Activated effector memory CD4-positive, alpha-beta T cell treated with anti-CD3 and anti-CD28 coated beads, Interleukin-2, amount 50 U/mL, for 16 hours (primary cell): ENCODE data around the gene COL20A1.

Source experiments
- DNase-seq: peaks from one replicate; pipeline ENCODE4 v3.0.0-alpha.2; 2020

The COL20A1 gene

DNA sequence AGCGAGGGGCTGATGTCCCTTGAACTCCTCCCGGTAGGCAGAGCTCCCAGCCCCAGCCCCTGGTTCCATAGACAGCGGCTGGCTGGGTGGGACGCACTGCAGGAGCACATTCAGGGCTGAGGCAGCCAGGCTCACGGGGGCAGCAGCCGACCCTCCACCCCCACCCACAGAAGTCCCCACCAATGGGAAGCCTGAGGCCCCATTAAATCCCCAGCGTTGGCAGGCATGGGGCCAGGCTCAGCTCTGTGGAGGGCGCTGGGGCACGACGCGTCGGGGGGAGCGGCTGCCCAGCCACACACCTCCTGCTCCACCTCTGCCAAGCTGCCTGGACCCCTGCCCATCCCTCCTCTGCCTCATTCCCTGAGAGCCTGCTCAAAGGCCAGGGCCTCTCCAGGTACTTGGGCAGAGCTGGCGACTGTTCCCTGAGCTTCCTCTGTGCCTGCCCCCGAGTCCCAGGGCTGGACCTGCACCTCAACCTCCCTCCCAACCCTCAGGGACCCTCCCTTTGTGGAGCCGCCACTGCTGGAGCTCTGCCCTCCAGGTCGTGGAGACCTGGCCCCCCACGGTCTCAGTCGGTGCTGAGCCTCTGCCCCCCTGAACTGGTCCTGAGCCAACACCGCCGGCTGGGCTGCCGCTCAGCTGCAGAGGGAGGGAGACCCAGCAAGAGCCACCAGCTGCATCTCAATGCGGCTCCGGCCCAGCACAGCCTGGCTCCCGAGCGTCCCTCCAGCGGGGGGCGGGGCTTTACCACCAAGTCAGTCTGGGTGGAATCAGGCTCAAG, 59.0 kb downstream of the COL20A1 start:
- no peak for DNase-seq

DNA sequence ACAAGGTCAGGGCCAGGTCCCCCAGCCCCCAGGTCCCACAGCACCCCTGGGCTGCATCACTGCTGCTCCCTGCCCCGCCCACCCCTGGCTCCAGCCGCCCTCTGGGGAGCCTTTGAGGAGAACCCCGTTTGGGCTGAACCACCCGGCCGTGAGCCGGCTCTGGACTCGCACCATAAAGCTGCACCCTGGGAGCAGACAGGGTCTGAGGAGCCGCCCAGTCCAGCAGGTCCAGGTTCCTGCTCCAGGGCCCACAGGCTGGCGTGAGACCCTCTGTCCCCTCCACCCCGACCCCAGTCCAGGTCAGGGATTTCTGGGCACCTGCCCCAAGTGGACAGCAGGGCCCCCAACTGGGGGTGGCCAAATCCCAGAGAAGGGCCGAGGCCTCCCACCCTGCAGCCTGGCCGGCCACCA, 59.8 kb downstream of the COL20A1 start:
- no peak for DNase-seq

DNA sequence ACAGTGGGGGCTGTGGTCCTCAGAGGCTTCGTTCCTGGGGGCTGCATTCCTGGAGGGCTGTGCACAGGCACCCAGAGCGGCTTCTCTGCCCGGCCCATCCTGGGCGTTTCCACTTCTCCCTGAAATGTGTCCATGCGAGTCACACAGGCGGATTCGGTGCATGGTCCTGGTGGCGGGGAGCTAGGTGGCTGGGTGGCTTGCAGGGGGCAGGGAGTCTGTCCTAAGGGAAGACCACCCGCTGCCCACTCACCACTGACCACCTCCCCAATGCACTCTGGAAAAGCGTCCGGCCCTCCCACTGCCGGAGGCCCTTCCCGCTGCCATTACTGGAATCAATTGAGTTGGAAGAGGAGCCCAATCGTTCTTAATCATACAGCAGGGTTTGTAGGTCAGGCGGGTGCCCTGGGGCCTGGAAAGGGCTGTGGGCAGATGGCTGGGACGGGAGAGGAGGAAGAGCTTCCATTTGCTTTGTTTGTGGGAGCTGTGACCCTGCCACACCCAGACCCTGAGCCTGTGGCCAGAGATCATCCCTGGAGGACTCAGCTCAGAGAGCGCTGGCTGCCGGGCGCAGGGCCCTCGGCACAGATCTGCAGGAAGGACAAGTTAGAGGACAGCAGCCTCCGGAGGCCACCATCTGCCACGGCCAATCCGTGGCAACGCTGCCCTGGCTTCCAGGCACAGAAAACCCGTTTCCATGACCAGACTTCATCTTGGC, 61.8 kb downstream of the COL20A1 start:
- no peak for DNase-seq

DNA sequence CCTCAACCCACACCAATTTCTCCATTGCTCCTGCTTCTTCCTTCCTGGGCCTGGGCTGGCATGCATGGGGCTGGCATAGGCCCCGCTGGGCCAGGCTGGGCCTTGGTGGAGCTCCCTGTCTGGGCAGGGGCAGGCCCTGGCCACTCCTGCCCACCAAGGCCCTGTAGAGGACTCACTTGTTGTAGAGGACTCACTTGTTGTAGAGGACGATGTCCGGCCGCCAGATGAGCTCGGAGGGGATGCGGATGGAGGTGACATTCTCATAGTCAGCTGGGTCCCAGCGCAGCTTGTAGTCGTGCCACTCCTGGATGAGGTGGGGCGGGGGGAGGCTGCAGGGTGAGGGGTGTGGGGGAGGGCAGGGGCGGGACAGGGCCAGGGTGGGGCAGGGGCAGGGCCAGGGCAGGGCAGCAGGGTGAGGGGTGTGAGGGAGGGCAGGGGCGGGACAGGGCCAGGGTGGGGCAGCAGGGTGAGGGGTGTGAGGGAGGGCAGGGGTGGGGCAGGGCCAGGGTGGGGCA, 62.9 kb downstream of the COL20A1 start:
- no peak for DNase-seq

DNA sequence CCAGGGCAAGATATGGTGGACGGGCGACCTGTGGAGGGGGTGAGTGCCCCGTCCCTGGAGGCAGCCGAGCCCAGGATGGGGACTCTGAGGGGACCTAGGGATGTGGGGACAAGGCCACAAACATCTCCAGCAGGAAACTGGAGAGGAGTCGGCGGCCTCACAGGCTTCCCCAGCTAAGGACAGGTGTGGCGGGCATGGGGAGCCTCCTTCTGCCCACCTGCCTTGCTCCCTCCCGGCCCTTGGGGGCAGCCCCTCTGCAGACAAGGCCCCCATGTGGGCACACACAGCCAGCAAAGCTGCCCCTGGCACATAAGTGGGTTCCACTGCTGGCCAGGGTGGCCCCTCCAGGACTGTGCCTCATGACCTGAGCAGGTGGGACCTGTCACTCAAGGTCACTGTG, 63.5 kb downstream of the COL20A1 start:
- no peak for DNase-seq

DNA sequence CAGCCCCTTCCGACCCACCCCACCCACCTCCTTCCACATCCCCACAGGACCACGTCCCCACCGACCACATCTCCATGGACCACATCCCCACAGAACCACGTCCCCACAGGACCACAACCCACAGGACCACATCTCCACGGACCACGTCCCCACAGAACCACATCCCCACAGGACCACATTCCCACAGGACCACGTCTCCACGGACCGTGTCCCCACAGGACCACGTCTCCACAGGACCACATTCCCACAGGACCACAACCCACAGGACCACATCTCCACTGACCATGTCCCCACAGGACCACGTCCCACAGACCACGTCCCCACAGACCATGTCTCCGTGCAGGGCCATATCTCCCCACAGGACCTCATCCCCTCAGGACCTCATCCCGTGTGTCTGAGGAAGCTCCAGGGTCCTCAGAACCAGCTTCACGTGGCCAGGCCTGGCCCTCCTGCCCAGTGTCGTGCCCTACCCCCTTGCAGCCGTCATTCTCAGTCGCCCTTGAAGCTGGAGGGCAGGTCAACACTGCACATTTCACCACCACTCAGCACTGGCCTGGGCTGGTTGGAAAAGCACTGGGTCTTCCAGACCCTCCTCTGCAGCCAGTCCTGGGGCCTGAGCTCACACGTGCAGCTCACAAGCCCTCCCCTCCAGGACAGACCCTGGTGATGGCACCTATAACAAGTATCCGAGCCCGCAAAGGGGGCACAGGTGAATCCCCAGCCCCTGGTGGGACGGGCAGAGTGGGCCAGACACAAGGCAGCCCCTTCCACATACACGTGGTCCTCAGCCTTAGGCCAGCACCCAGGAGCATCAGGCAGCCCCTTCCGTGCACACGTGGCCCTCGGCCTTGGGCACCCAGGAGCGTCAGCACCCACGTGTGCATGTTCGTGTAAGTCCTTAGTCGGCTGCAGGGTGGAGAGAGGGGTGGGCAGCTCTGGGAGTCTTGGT, 64.2 kb downstream of the COL20A1 start:
- no peak for DNase-seq

DNA sequence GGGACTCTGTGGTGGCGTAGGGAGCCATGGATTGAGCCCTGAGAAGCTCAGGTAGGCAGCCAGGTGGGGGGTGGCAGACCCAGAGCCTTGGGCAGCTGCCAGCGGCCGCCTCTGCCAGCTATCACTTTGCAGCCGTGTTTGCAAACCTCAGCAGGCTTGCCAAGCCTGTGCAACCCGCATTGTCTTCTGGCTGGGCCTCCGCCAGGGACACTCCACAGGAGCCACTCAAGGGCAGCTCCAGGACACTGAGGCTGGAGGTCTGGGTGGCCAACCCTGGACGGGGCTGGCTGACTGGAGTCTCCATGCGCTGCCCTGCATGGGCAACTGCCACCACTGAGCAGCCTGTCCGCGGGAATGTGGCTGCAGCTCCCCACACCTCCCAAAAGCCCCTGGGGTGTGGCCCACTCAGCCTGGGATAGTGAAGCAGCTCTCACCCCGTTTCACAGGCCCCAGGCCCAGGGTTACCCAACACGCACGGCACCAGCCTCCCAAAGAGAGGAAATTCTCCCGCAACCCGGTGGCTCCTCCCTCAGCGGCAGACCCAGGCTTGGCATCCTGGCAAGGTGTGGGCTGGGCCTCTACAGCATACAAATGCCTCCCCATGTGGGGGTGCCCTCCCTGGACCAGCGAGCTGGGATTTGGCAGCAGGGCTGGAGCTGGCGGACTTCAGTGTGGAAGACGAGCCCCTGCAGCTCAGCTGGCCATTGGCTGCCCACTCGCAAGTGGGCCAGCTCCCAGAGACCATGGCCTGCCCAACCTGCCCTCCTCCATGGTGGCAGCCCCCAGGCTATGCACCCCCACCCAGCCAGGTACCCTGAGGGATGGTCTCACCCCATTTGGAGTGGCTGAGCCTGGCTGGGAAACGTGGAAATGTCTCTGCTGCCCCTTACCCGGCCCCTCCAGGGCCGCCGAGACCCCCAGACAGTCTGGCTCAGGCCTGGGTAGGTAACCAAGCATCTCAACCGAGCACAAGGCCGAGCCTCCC, 65.2 kb downstream of the COL20A1 start:
- no peak for DNase-seq

DNA sequence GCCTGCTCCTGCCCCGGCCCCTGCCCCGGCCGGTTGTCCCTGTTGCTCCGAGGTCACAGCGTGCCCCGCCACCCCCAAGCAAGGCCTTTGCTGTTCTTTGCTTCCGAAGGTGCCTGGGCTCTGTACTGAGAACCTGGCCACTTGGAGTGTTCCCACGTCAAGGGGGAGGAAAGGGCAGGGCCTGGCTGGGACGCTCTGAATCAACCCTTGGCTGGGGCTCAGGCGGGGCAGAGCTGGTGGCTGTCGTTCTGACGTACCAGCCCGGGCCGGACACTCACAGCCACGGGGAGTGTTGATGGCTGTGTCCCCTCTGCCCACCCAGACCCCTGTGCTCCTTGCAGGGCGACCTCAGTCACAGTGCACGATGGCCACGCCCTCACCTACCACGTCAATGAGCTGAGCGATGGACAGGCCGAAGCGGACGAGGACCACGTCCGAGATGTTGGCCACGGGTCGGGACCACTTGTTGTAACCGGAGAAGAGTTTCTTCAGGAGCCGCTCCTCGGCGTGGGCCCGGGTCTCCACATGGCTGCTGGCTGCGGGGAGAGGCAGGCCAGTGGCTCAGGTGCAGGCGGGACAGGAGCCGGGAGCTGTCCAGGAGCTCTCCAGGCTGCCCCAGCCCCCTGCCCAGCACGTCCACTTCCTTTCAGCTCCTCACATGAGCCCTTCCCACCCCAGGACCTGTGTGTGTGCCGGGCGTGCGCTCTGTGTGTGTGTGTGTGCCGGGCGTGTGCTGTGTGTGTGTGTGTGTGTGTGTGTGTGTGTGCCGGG, 66.4 kb downstream of the COL20A1 start:
- DNase-seq, result no peak

DNA sequence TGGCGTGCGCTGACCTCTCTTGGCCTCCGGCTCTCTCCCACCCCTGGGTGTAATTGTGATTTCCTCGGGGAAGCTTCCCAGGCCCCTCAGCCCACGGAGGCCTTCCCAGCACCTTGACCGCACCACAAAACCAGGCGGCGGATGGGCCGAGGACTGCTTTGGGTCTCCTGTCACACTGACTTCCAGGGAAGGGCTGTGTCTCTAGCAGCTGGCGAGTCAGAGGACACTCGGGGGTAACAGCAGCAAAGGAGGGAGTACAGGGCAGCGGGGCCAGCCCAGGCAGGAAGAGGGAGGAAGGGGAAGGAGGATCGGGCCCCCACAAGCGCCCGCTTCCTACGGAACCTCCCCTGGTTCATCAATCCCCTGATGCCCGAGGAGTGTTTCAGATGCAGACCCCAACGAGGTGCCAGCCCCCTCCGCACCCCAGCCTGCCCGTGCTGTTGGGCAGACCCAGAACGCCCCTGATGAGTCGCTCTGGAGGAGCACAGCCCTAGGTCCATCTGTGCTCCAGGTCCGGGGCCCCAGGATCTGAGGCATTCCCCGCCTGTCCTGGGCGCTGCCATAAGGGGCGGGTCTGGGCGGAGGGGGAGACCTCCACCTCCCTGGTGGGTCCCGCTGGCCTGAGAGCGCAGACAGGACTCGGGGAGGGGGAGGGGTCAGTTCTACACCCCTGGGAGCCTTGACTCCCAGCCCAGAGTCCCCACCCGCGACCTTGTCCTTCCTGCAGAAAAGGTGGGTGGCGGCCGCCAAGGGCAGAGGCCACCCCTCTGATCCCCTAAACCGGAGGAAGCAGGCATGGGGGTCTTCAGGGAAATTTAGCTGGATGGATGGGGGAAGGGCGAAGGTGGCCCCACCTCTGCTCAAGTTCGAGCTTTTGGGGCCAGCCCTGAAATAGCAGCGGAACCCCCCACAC, 67.2 kb downstream of the COL20A1 start:
- DNase-seq, result no peak

DNA sequence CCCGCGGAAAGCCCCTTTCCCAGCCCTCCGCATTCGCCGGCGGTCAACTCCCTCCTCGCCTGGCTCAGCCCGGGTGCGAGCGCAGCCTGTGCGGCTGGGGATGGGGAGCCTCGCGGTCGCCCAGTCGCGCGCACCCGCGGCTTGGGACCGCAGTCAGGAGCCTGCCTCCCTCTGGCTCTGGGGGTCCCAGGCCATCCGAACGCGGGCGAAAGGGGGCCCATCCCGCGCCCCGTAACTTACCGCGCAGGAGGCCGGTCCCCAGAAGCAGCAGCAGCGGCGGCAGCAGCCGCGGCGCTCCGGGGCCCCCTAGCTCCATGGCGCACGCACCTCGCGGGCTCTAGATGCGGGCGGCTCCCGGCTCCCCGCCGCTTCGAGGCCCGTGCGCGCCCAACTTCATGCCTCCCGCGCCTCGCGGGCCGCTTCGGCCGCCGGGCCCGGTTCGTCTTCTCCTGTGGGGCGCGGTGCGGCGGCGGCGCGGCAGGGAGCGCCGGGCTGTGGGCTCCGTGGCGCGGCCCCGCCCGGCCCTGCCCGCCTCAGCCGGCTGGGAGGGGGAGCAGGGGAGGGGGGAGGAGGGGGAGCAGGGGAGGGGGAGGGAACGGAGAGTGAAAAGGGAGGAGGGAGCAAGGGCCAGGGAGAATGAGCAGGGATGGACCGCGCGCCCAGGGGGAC, 68.0 kb downstream of the COL20A1 start, which contains the start of gene CHRNA4:
TSS of gene CHRNA4 (minus strand) at position 500 of the 669 bp plus-strand sequence. CDS start at position 316, 184 bp downstream.
- DNase-seq, result no peak

DNA sequence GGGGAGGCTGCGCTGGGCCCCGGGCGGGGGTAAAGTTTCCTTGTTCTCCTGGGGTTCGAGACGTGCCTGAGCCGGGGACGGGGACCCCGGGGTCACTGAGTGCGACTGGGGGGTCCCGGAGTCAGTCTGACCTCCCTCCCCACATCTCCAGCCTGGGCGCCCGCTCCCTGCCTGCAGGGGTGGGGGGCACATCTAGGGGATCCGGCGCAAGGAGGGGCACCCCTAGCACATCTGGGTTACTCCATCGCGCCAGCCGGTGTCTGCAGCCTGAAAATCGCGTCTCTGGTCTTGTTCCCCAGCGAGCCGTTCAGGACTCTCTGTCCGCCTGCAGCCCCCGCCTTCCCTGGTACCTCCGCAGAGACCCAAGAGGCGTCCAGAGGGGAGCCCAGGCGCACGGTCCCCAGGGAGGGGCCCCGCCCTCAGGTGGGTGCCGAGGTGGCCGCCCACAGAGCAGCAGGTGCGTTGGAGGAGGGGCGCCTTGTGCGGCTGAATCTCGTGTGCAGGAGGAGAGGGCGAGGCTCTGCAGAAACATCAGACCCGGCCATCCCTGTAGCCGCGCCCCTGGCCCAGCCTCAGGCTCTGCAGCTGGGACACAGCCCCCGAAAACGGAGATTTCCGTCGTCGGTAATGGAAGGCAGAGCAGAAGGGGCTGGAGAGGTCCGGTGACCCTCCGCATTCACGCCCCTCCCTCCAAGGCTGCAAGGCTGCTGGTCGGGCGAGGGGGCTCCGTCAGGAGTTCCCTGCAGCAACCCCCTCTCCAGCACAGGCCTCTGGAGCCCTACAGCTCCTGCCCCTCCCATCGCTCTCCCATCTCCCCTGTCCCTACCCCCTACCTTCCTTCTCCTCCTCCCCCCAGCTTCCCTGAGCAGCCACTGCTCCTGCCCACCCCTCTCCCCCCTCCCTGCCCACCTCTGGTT, 68.8 kb downstream of the COL20A1 start:
- DNase-seq, result no peak

DNA sequence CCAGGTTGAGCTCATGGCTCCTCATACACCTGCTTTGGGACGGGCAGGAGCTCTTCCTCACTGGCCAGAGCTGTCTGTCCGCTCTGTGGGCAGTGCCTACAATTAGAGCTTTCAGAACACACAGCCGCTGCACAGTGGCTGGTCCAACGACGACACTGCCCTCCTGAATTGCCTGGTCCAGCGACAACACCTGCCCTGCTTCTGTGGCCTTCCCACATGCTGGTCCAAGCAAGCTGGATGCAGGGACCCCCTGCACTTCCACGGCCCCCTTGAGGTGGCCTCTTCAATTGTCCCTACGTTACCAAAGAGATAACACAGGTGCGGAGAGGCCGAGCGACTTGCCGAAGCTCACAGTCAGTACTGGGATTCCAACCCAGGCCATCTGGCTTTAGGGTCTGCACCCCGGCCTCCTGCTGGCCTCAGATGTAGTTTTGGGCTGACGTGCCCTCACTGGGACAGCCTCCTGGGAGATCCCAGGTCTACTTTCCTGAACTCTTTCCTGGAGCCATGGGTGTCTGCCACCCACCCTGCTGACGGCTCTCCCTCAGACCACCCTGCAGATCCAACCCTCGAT, 69.5 kb downstream of the COL20A1 start:
- no peak for DNase-seq

DNA sequence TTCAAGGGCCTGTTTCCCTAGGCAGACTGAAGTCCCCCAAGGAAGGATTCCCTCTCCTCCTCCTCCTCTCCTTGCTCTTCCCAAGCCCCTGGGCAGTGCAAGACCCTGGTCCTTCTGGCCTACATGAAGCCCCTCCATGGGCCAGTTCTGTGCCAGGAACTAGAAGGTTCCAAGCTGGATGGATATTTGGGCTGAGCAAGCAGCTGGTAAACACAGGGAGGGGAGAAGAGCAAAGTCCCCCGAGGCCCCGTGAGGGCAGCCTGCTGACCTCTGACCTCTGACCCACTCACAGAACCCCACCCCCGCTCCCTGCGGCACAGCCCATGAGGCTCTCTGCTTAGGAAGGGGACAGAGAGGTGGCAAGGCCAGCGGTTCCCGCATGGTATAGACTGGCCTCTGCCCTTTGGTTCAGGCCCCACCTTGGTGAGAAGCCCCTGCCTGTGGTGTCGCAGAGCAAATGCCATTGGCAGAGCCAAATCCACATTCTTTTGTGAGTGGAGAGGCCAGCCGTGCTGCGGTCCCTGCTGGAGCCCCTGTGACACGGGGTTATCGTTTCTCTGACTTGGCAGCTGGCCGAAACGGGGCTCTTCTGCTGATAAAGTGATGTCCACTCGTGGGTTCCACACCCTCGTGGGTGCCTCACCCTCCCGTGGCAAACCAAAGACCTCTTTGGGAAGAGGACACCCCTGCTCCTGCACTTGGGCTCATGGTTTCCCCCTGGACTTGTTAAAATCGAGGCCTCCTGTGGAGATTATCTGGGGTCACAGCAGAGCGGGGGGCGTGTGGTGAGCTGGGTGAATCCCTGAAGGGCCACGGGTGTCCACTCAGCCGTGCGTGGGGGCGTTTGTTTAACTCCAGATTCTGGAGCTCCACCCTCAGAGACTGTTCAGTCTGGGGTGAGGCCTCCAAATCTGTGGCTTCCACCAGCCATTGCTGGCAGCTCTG, 70.3 kb downstream of the COL20A1 start:
- no peak for DNase-seq

DNA sequence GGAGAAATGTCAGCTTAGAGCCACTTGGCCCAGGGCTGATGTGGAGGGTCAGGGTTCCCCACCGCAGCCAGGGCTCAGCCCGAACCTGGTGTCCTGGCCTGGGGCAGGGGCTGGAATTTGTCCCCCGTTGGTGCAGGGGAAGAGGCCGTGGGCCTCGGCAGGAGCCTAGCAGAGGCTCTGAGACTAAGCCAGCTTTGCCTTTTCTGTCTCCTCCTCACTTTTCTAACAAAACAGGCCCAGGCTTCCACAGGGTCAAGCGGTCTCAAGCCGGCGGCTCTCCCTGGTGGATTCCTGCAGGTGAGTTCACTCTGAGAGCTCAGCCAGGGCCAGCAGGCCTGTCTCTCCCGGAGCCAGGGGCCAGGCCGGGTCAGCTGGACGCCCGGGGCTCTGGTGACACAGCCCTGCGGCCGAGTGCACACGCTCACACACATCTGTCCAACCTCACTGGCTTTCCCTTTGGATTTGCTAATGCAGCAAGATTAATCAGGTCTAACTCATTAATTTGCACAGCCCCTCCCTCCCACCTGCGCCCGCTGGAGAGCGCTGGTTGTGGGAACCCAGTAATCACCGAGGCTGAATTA, 71.1 kb downstream of the COL20A1 start:
- DNase-seq, result no peak

DNA sequence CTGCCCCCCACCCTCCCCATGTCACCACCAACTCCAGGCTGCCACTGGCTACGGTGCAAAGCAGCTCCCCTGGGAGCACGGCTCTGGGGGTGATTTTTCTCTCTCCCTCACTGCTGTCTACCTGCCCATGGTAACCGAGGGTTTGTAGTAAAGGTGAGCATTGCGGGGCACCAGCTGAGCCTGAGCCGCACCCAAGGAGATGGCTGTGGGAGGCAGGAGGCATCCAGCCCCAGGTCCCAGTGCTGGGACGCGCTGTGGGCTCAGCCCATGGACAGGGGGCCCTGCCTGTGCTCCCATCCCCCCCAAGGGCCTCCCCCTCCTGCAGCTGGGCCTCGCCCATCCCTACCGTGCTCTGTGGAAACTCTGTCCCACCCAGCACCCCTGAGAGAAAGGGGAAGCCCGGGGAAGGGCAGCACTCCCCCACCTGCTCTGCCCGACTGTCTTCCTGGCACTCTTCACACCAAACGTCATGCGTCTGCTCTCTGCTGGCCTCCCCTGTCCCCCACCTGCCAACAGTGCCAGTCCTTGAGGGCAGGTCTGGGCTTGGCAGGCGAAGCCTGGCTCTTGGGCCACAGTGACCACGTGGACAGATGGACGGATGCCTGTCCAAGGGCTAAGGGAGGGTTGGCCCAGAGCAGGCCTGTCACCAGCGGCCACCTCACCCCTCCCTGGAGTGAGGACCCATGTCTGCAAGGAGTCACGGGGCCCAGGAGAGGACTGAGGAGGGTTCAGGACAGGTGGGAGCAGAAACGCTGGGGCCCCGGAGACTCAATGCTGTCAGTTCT, 72.0 kb downstream of the COL20A1 start:
- no peak for DNase-seq
